Activated CD4-positive, alpha-beta T cell treated with anti-CD3 and anti-CD28 coated beads, Interleukin-2, amount 50 U/mL, for 24 hours (primary cell): ENCODE data around the gene UBE3C.
A peak's percentile ranks its signal among the peaks of the same experiment; 100 is the strongest.
"Not testable (repeated sequence)": the region's sequence is repeated elsewhere in the genome, so short reads cannot be mapped to it uniquely, and the experiment has no call there.

Source experiments
- DNase-seq, 2 donors: peaks; one replicate each; pipeline ENCODE4 v3.0.0-alpha.2; 2020; ENCODE audit warnings: low read depth in 1 of 2, low spot score in 1 of 2

UBE3C gene

GRCh38 chr7:157129907-157130460 lies 8.7 kb upstream of the UBE3C start:
- no peak for DNase-seq

GRCh38 chr7:157130849-157131248 lies 7.9 kb upstream of the UBE3C start:
- DNase-seq = not testable (repeated sequence)

- no peak for DNase-seq
Observed at GRCh38 chr7:157132796-157133195, 5.9 kb upstream of the UBE3C start.

- no peak for DNase-seq
Observed at GRCh38 chr7:157133304-157133703, 5.4 kb upstream of the UBE3C start.

DNA sequence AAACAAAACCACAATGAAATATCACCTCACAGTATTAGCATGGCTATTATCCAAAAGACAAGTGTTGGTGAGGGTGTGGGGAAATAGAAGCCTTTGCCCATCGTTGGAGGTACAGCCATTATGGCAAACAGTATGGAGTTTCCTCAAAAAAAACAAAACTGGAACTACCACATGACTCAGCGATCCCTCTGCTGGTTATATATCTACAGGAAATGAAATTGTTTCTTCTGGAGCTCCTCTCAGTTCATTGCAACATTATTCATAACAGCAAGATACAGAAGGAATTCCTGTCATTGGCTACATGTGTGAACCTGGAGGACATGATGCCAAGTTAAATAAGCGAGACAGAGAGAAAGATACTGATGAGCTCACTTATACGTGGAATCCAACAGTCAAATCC lies 2.4 kb upstream of the UBE3C start:
- no peak for DNase-seq

DNA sequence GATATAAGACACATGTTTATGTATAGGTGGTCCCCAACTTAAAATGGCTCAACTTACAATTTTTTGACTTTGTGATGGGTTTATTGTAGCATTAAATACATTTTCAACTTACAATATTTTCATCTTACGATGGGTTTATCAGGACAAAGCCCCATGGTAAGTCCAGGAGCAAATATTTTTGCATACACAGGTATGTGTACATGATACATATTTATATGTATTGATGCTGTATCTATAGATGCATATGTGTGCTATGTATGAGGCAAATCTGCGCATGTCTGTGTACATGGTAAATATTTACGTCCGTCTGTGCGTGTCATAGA lies 664 bp upstream of the UBE3C start:
- DNase-seq = no peak

DNA sequence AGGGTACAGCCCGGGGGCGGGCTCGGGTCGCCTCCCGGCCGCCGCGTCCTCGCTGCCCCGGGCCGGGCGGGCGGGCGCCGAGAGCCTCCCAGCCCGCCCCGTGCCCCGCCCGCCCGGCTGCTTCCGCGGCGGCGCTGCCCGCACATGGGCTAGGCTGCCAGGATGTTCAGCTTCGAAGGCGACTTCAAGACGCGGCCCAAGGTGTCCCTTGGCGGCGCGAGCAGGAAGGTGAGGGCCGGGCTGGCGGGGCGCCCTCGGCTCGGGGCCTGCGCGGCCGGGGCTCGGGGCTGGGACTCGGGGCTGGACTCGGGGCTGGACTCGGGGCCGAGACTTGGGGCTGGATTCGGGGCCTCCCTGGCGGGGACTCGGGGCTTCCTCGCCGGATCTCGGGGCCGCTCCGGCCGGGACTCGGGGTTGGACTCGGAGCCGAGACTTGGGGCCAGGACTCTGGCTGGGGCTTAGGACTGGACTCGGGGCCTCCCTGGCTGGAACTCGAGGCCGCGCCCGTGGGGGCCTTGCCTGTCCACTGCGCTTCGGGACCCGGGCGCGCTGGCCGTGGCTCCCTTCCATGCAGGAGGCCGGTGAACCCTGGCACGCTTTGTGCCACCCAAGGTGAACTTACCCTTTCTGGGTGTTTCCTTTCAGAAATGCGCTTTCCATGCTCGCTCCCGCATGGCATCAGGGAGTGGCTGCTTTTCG lies 534 bp downstream of the UBE3C start:
- peak in 1 of 2 donors; percentile 11 for DNase-seq

DNA sequence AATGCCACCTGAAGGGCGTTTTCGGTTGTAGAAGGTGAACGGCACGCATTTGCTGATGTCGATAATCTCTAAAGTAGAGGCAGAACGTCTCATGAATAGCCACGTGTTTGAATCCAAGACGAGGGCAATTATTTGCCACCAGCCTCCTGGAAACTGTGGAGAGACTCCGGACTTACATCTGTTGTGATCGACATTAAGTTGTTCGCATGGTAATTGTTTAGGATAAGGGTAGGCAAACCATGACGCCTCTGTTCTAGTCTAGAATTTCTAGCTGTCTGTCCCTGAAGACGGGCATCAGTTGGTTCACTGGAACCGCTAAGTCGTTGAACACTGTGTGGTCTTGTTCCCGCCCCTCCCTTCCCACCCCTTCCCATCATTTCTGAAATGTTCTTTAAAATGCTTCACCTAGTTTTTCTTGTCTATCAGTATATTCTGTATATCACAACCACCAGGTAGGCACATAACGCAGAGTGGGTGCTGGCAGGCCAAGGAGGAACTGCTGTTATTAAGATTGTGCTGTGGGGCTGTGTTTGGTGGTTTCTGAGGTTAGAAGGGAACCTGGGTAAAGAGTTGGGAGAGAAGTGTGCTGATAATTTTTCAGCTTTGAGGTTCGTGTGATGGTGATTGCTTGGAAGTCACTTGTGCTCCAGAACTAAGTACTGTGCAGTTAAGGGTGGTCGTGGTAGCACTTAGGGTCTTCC lies 1.2 kb downstream of the UBE3C start:
- no peak for DNase-seq

GRCh38 chr7:157140511-157140905 lies 1.8 kb downstream of the UBE3C start:
- no peak for DNase-seq

- no peak for DNase-seq
Observed at GRCh38 chr7:157141525-157142060, 2.9 kb downstream of the UBE3C start.

DNA sequence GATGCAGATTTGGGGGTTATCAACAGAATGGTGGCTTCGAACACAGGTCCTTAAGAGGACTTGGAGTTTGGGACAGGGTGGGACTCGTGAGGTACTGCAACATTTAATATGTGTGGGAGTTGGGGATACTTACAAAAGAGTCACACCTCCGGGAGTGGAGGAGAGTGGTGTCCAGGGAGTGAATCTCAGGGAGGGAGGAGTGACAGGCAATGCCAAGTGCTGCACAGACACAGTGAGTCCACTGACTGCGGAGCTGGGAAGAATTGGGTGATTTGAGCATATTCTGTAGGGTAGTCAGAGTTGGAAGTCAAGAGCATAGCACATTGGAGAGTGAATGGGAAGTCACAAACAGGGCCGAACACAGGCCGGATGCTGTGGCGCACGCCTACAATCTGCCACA lies 5.1 kb downstream of the UBE3C start:
- DNase-seq = no peak

DNA sequence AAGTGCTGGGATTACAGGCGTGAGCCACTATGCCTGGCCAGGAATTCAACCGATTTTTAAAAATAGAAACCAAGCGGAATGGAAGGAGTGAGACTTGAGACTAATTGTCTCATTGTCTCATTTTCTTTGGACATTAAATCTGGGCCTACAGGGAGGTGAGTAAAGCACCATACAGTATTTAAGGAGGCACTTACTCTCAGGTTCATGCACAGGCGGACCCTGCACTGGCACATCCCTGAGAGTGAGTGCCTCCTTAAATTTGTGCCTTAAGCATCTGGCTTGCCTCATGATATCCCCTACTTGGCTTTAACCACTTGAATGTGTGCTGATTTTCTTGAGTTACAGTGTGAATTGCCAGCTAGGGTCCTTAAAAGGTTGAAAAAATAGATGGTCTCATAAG lies 10.6 kb downstream of the UBE3C start:
- no peak for DNase-seq

GRCh38 chr7:157150882-157151281 lies 12.2 kb downstream of the UBE3C start:
- no peak for DNase-seq

DNA sequence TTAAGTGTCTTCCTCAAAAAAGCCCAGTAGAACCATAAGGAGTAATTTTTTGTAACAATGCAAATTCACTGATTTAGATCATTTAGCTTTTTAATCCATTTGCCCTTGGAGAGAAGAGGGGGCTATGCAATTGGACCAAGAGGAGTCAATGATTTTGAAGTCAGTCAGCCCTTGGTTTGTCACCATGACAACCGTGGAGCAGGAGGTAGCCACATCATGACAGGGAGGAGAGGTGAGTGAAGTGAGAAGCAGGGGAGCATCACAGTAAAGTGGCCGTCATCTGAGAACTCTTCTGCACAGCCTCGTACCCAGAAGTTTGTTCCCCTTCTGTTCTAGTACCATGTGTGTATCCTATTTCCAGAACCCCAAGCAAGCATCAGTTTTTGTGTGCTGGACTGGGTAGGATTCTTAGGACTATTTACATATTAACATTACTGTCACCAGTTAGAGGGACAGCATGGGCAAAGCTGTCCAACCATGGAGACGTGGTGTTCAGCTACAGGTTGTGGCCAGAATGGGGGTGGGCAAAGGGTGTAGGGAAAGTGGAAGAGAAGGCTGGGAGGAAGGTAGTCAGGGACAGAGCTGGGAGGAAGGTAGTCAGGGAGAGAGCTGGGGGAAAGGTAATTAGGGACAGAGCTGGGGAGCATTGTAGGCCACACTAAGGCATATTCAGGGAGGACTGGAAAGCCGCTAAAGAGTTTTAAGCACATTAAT lies 13.1 kb downstream of the UBE3C start:
- no peak for DNase-seq

DNA sequence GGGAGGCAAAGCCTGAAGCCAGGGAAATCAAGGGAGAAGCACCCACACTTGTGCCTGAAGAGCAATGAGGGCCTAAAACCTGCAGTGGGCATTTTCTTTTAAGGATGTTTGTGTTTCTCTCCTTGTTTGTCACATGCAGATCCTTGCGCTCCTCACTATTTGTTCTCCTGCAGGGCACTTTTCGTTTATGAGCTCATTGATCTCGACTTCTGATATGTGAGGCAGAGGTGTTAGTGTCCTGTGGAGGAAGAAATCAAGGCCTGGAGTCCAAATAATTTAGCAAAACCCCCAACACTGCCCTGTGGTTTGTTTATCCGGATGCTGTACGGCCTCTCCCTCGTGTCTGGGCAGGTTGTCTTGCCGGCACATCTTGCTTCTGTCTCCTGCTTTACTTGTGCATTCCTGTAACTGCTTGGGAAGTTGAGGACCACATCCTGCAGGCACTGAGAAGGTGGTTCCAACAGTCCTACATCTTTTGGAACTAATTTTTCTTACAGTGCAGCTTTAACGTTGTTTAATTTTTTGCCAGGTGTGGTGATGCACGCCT lies 13.7 kb downstream of the UBE3C start:
- no peak for DNase-seq

DNA sequence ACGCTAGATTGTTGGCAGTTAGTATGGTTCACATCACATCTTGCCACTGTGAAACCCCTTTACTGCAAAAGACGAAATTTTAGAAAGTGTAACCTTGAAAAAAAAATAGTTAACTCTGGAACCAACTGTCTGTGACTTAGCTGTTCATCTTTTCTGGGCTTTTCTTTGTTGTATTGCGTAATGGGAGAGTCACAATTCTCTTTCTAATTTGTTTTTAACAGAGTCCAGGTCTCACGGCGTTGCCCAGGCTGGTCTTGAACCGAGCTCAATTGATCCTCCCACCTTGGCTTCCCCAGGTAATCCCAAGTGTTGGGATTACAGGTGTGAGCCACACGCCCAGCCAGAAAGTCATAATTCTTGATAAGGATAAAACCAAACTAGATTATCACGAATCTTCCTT lies 14.5 kb downstream of the UBE3C start:
- DNase-seq = no peak

DNA sequence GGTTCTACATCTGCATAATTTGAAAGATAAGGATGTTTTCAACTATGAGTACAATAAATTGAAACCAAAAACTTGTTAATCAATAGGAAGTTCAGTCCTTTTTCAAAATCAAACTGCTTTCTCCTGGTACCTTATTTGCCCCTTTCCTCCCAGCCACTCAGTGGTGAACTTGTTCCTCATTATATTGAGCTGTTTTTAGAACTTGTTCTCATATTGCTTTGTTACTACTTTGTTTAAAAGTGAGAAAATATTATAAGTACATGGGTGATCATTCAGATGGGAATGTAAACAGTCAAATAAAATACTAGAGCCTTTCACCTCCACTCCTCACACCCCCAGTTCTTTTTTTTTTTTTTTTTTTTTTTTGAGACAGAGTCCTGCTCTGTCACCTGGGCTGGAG lies 17.2 kb downstream of the UBE3C start:
- no peak for DNase-seq

GRCh38 chr7:157158400-157158799 lies 19.7 kb downstream of the UBE3C start:
- DNase-seq = no peak

DNA sequence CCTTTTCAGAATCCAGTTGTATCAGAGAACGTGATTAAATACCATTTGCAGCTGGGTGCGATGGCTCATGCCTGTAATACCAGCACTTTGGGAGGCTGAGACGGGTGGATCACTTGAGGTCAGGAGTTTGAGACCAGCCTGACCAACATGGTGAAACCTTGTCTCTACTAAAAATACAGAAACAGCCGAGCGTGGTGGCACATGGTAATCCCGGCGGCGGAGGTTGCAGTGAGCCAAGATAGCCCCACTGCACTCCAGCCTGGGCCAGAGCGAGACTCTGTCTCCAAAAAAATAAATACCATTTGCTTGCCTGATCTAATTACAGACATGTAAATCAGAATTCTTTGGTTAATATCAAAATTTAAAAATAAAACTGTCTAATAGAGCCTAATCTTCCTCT lies 20.8 kb downstream of the UBE3C start:
- DNase-seq = not testable (repeated sequence)

GRCh38 chr7:157160433-157160832 lies 21.7 kb downstream of the UBE3C start:
- no peak for DNase-seq

DNA sequence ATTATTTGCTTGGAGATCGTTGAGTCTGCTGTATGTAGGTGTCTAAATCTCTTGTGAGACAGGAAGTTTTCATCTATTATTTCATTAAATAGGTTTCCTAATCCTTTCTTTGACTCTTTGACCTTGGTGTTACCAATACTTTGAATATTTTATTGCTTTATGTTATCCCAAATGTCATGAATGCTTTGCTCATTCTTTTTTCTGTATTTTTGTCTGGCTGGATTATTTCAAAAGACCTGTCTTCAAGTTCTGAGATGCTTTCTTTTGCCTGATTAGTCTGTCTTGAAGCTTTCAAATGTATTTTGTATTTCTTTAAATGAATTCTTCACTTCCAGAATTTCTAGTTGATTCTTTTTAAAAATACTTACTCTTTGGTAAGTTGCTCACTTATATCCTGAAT lies 27.3 kb downstream of the UBE3C start:
- no peak for DNase-seq

DNA sequence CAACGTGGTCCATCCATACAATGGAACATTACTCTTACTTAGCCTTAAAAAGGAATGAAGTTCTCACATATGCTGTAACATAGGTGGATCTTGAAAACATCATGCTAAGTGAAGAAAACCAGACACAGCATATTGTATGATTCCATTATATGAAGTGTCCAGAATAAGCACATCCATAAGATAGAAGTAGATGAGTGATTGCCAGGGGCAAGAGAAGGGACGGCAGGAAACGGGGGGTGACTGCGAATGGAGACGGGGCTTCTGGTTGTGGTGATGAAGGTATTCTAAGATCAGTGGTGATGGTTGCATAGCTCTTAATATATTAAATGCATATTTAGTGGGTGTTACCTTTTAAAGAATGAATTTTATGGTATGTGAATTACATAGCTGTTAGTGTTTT lies 29.8 kb downstream of the UBE3C start:
- DNase-seq = no peak
